K562 (cell line): ENCODE data around the gene NFATC1.

Experiments used
- CTCF ChIP-seq, 3 experiments: IDR thresholded peaks in 2 of 3; conservative IDR thresholded peaks in 1 of 3; 2 replicates each; pipeline ENCODE4 v1.5.1; 2011 to 2012; ENCODE audit warnings: low read length in 3 of 3, mild to moderate bottlenecking in 3 of 3, control low read depth in 2 of 3, improper control_type of control experiment in 1 of 3, inconsistent platforms in 1 of 3, low read depth in 1 of 3, mixed read lengths in 1 of 3, moderate library complexity in 1 of 3; ENCODE audit not compliant: insufficient read depth in 2 of 3
- EZH2 ChIP-seq: IDR thresholded peaks from 2 replicates; pipeline ENCODE4 v1.6.1; 2012; ENCODE audit warnings: low read depth, mild to moderate bottlenecking, inconsistent platforms, low read length, borderline replicate concordance
- TAF1 ChIP-seq: IDR thresholded peaks from 2 replicates; pipeline ENCODE4 v1.6.1; 2011; ENCODE audit warnings: mild to moderate bottlenecking, low read length, moderate library complexity; ENCODE audit not compliant: insufficient read depth, control insufficient read depth, severe bottlenecking; ENCODE audit errors: extremely low read depth
- ZNF41 ChIP-seq: fragments of 250-450 bp; sonication (Bioruptor Pico); conservative IDR thresholded peaks from 2 replicates; pipeline ENCODE4 v1.4.0; 2020; ENCODE audit warnings: mild to moderate bottlenecking
- ZNF830 ChIP-seq: fragments of 250-450 bp; sonication (Bioruptor Pico); IDR thresholded peaks from 2 replicates; pipeline ENCODE4 v1.5.0; 2021; ENCODE audit warnings: mild to moderate bottlenecking

GRCh38 chr18:79403723-79404566, 8.2 kb downstream of the NFATC1 start:
- no peak for TF ChIP-seq EZH2
- TF ChIP-seq ZNF830 (CRISPR knock-in tag): no peak
- TF ChIP-seq TAF1: no peak
- TF ChIP-seq CTCF (IDR thresholded peaks at IDR 0.05 in 2 of 3, conservative IDR thresholded peaks at IDR 0.05 in 1 of 3; ENCODE audit: insufficient read depth in 2 of 3, low read depth in 1 of 3, low read length in 3 of 3): no peak
- TF ChIP-seq ZNF41: no peak
